HG03521 (cell line): ENCODE data around the gene CEACAM19.
"Not testable (repeated sequence)": the region's sequence is repeated elsewhere in the genome, so short reads cannot be mapped to it uniquely, and the experiment has no call there.

Experiments used
- ATAC-seq: cut with Tn5 transposase; IDR thresholded peaks from one replicate; pipeline ENCODE4 v1.9.1; 2021; ENCODE audit warnings: mild to moderate bottlenecking, moderate library complexity; ENCODE audit not compliant: unreplicated experiment

Gene CEACAM19

GRCh38 chr19:44698492-44699201, 27.4 kb downstream of the CEACAM19 start, which contains the start of gene CEACAM16:
Gene CEACAM16, plus strand, starts transcription at chr19:44699151. Its CDS starts 2,306 bp downstream, at chr19:44701457.
- ATAC-seq, result no peak

- no peak for ATAC-seq
Observed at GRCh38 chr19:44700547-44700946, 29.3 kb downstream of the CEACAM19 start.

DNA sequence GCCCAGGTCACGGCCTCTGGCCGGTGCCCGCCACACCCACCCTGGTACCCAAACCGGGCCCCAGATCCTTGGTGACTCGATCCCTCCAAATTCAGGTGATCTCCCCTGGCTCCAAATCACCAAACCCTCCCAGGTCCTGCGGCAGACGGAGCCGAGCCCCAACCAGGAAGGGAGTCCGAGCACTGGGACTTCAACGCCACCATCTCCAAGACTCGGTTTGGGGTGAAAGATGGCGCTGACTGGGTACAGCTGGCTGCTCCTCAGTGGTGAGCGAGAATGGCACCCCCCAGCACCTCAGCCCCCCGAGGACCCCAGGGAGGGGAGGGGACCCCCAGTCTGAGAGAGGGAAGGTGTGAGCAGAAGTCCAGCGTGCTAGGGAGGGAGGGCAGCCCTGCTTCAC, 29.9 kb downstream of the CEACAM19 start:
- ATAC-seq, result no peak

DNA sequence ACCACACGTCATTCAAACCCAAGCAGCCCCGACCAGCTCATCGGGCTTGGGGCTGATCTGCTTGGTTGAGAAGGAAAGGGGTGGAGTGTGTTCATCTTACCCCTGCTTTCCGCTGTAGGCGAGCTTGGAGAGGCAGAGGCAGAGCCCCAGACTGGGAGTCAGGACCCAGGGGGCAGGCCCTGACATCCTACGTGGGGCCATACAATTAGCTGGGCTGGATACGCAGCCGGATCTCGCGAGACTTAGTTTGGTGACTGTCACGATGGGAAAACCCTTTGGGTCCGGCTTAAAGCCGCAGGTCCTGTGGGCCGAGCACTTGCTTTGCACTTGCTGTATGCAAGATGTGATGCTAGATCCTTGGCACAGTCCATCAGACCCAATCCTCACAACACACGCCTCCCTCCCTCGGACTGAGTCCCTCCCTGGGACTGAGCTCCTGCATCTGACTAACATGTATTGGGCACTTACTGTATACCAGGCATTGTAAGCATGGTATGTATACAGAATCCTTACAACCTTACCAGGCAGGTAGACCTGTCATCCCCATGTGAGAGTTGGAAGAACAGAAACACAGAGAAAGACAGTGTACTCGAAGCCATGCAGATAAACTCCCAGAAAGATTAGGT, 31.4 kb downstream of the CEACAM19 start:
- ATAC-seq, result no peak

GRCh38 chr19:44703336-44704078, 32.2 kb downstream of the CEACAM19 start:
- ATAC-seq, result no peak

DNA sequence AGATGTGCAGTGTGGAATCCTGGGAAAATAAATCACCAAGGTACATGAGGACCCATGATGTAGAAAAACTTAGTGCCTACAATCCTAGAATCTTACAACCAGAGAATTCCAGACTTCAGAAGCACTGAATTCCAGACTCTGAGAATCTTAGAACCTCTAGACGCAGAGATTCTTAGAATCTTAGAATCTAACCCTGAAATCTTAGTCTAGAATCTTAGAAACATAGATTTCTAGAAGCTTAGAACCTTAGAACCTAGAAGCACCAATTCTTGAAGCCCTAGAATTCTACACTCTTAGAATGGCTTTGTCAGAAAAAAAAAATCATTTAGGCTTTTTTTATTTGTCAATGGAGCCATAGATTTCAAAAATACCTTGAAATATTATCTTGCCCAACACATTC, 33.7 kb downstream of the CEACAM19 start:
- no peak for ATAC-seq

- ATAC-seq, result no peak
Observed at GRCh38 chr19:44705502-44706010, 34.3 kb downstream of the CEACAM19 start.

DNA sequence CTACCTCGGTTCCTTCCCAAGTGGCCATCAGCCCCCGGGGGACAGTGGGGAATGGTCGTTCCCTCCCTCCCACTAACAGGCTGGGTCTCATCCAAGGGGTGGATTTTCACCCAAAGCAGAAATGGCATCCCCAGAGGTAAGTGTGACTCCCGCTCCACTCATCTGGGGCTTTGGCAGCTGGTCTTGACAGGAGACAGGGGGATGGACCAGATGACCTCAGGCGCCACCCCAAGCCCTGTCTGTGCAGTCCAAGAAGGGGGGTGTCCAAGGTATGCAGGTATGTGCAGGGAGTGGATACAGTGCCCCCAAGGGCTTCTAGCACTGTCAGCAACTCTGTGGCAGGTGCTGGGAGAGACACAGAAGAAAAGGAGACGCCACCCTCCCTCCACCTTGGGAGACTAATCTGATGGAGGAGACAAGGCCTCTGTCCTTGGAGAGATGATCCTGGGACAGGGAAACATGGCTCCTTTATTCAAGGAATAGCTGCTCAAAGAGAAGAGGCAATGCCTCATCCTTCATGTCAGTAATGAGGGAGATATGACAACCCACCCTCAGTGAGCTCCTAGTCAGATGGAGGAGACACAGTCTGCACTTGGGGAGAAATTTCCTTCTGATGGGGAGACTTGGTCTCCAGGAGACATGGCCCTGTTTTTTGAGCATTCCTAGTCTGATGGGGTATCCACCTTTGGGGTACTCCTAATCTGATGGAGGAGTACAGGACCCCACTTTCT, 35.4 kb downstream of the CEACAM19 start:
- no peak for ATAC-seq

GRCh38 chr19:44707794-44708193, 36.5 kb downstream of the CEACAM19 start:
- no peak for ATAC-seq

GRCh38 chr19:44708940-44709339, 37.7 kb downstream of the CEACAM19 start:
- no peak for ATAC-seq

- ATAC-seq, result not testable (repeated sequence)
Observed at GRCh38 chr19:44709434-44710266, 38.4 kb downstream of the CEACAM19 start.

- no peak for ATAC-seq
Observed at GRCh38 chr19:44710483-44710882, 39.2 kb downstream of the CEACAM19 start.

- no peak for ATAC-seq
Observed at GRCh38 chr19:44712864-44713515, 41.7 kb downstream of the CEACAM19 start.

DNA sequence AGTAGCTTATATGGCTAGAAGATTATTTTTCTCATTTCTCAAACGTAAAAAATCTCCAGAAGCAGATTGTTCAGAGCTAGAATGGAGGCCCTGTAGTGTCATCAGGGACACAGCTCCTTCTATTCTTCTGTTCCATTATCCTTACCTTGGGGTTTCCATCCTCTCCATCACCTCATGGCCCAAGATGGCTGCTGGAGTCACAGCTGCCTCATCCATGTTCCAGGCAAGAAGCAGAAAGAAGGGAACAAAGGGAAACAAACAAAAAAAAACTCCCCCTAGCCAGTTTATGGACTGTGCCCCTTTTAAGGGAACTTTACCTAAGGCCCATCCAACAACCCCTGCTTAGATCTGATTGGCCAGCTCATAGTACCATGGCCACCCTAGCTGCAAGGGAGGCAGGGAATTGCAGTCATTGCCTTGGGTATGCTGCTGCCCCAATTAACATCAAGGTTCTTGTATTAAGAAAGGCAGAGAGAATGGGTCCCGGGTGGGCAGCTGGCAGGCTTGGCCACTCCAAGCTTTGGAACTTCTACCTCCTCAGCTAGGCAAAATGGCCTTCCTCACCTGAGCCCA, 43.4 kb downstream of the CEACAM19 start:
- ATAC-seq, result no peak

DNA sequence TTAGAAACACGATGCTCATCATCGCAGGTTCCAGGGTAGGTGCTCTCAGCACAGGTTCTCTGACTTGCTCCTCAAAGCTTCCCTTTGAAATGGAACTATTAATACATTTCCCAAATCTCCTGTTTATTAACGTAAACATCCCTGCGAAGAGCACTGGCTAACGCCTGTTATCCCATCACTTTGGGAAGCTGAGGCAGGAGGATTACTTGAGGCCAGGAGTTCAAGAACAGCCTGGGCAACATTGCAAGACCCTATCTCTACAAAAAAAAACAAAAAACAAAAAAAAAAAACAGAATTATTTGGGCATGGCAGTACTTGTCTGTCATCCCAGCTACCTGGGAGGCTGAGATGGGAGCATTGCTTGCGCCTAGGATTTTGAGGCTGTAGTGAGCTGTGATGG, 46.3 kb downstream of the CEACAM19 start:
- ATAC-seq, result no peak

DNA sequence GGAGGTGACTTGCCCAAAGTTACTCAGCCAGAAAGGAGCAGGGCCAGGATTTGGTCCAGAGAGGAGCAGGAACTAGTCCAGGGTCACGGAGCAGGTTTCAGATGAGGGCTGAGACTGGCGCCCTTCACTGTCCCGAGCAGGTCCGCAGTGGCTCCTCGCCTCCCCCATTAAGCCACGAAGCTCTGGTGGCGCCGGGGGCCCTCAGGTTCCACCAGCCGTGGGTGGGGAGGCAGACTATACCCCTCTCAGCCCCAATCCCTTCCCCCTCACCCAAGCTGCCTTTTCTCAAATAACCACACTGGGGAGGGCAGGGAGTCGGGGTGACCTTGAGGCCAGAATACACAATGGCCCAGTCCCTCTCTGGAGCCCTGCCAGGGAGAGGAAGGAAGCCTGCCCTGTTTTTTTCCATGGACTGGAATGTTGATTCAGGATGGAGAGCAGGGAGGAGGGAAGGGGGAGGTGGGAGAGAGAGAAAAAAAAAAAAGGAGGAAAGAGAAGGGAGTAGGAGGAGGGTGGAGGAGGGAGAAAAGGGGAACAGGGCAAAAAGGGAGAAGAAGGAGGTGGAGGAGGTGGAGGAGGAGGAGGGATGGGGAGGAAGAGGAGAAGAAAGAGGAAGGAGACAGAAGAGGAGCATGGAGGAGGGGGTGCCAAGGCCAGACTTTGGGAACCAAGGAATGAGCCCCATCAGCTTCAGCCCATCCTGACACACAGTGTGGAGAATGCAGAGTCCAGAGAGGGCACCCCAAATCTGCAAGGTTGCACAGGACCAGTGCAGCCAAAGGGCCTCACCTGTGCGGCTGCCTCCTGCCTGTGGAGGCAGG, 47.4 kb downstream of the CEACAM19 start:
- no peak for ATAC-seq

DNA sequence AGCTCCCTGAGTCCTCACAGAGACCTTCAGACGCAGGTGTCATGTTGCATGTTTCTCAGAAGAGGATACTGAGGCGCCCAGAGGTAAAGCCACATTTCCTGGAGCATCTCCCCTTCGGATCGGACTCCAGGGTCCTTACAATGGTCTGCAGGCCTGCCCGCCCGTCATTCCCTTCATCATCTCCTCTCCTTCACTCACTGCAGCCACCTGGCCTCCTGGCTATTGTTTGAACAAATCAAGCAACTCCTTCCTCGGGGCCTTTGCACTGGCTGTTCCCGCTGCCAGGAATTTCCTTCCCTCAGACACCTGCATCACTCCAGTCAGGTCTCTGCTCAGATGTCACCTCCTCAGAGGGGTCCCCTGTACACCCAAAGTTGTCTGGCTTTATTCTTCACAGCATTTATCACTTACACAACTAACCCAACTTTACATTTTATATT, 48.0 kb downstream of the CEACAM19 start:
- ATAC-seq, result no peak

DNA sequence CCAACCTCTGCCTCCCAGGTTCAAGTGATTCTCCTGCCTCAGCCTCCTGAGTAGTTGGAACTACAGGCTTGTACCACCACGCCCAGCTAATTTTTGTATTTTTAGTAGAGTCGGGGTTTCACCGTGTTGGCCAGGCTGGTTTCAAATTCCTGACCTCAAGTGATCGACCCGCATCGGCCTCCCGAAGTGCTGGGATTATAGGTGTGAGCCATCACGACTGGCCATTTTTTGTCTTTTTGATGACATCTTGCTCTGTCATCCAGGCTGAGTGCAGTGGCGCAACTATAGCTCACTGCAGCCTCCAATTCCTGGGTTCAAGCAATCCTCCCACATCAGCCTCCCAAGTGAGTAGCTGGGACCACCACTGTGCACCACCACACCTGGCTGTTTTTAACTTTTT, 49.1 kb downstream of the CEACAM19 start:
- not testable (repeated sequence) for ATAC-seq
